Pancreas (tissue), 10 donors: ENCODE measurements around the gene CCDC50. TPM values are rescaled to one million over a fixed set of nuclear protein-coding genes. Genes with fewer than 3 reads are reported as not detected.

ENCODE experiments used
- ATAC-seq, 4 donors: fragments of 200-7000 bp; cut with Tn5 transposase; one replicate each; pipeline versions ENCODE4 v1.8.0 to v1.9.1; 2020; ENCODE audit warnings: mild to moderate bottlenecking in 4 of 4, moderate library complexity in 4 of 4
- DNase-seq, 6 donors: peaks; one replicate each; pipeline ENCODE4 v3.0.0-alpha.2; 2020
- FAIRE-seq: peaks from 2 replicates; lab custom pipeline; 2012; peaks lifted over from hg19 to GRCh38; lab: Jason Lieb, UNC
- H3K27ac ChIP-seq, 4 donors: fragments of 200-600 bp; sonication (generic); 1 replicate in 3 of 4; 2 replicates in 1 of 4; pipeline versions ENCODE4 v1.5.0 to v1.8.0; 2020
- H3K27me3 ChIP-seq, 4 donors: fragments of 200-600 bp; one replicate each; pipeline ENCODE4 v1.8.0; 2021
- H3K36me3 ChIP-seq, 3 donors: fragments of 200-600 bp; sonication (generic) in 1 of 3; one replicate each; pipeline versions ENCODE4 v1.5.0 to v1.8.0; 2020 to 2021
- H3K4me1 ChIP-seq, 3 donors: fragments of 200-600 bp; one replicate each; pipeline ENCODE4 v1.8.0; 2021
- H3K4me3 ChIP-seq, 4 donors: fragments of 200-600 bp; sonication (generic) in 2 of 4; one replicate each; pipeline versions ENCODE4 v1.5.0 to v1.8.0; 2020 to 2021
- H3K9me3 ChIP-seq, 4 donors: fragments of 200-600 bp; one replicate each; pipeline ENCODE4 v1.8.0; 2021
- WGBS, 2 donors: extraction: QIAGEN DNeasy Blood & Tissue Kit; methylation state at CpG; one replicate each; pipeline ENCODE4 v1.1.7; 2013; 5-methylcytosine and 5-hydroxymethylcytosine counted together
- intact Hi-C, 3 donors: fragments of 100-400 bp; cut with DNase I; formaldehyde crosslinking; loops; one replicate each; pipeline versions ENCODE4 v1.11.1 to v1.14.2; 2022
- polyA plus RNA-seq, 2 donors: library from polyadenylated mRNA; stranded (reverse); fragments of 200-250 nt; gene quantifications; one replicate each; pipeline ENCODE4 v1.2.3, GENCODE V29; 2013
- total RNA-seq, 6 donors: library from RNA; stranded (reverse); fragmentation: NEBNext Ultra II Directional in 4 of 6; extraction: Animal tissue kit (Norgen Biotek cat#: 25700) in 4 of 6; gene quantifications; one replicate each; pipeline versions ENCODE4 v1.2.1 to v1.2.4, GENCODE V29; 2021 to 2023
- TF ChIP-seq, protein P1 (sequence below), 4 donors: fragments of 200-600 bp; sonication (generic) in 3 of 4; IDR thresholded peaks; one replicate each; pipeline versions ENCODE4 v1.5.0 to v1.8.0; 2021; ENCODE audit warnings: antibody characterized with exemption in 4 of 4
- donor health status: healthy with polysubstance abuse.
- donor health status: DM: no; HTN: no; CAD: no; lungs with moderate emphysema.
- donor health status: DM: no; HTN: no; CAD: no.
- donor health status: control.
- donor health status: control.
- donor health status: Bipolar disorder and iron deficiency.
- donor health status: DM: yes; HTN: yes; CAD: no.
- donor health status: DM: no; HTN: no; CAD: no.
- donor health status: DM: no; HTN: no; CAD: no.
- donor health status: DM: yes; HTN: yes; CAD: no.

CCDC50 gene
- total and polyA plus RNA-seq, 8 donors = 24.5 to 44.4 (median 30.4) TPM

DNA sequence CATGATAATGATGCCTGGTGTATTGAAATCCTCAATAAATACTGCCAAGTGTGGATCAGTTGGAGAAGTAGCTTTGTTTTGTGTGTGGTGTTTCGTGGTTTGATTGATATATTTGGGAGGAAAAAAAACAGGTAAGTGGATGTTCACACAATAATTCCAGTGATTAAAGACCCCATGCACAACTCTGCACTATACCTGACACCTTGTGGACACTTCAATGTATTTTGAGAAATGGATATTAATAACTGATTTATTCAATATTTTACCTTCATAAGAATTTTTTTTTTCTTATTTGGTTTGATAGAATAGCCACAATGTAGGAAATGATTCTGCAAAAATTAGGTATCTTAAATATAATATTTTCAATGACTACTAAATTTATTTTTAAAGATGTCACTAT lies 69.4 kb downstream of the CCDC50 start:
- no peak for ATAC-seq
- no peak overlapping the region for H3K4me3 ChIP-seq
- no peaks in the 10 kb centered on the region for H3K36me3 ChIP-seq
- TF ChIP-seq, protein P1, sequence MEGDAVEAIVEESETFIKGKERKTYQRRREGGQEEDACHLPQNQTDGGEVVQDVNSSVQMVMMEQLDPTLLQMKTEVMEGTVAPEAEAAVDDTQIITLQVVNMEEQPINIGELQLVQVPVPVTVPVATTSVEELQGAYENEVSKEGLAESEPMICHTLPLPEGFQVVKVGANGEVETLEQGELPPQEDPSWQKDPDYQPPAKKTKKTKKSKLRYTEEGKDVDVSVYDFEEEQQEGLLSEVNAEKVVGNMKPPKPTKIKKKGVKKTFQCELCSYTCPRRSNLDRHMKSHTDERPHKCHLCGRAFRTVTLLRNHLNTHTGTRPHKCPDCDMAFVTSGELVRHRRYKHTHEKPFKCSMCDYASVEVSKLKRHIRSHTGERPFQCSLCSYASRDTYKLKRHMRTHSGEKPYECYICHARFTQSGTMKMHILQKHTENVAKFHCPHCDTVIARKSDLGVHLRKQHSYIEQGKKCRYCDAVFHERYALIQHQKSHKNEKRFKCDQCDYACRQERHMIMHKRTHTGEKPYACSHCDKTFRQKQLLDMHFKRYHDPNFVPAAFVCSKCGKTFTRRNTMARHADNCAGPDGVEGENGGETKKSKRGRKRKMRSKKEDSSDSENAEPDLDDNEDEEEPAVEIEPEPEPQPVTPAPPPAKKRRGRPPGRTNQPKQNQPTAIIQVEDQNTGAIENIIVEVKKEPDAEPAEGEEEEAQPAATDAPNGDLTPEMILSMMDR (IDR thresholded peaks at IDR 0.05) = no peak
- no peaks in the 10 kb centered on the region for H3K9me3 ChIP-seq
- no peak overlapping the region for H3K27ac ChIP-seq
- no peaks in the 10 kb centered on the region for H3K4me1 ChIP-seq
- DNase-seq = no peak
- FAIRE-seq = no peak
- intact Hi-C loops = no loop called here
- H3K27me3 ChIP-seq = no peaks in the 10 kb centered on the region
- WGBS, 2 donors = 92 to 94% methylated on average over 1 of the region's 1 CpG

DNA sequence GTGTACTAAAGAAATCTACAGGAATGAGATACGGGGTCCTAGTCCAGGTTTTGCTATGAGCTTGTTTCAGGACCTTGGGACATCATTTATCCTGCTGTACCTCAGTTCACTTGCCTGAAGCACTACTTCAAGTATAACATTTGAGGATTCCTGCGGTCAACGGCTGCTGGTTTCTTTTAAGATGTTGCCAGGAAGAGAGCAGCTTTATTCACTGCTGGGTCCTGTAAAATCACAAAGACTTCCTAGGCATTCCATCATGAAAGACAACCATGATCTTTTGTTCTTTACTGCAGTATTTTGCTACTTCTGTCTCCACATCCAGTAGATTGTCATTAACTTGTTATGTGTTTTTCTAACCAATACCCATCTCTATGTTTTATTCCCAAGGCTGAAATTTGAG lies 70.7 kb downstream of the CCDC50 start:
- Histone ChIP-seq H3K27me3 (no peaks in the 10 kb centered on the region), H3K36me3 (no peaks in the 10 kb centered on the region), H3K4me3 (no peak overlapping the region), H3K9me3 (no peaks in the 10 kb centered on the region), H3K4me1 (no peaks in the 10 kb centered on the region), H3K27ac (no peak overlapping the region)
- TF ChIP-seq, protein P1 (IDR thresholded peaks at IDR 0.05) = no peak
- ATAC-seq = no peak
- no peak for DNase-seq
- FAIRE-seq = no peak
- 93 to 94% methylated on average over 3 of the region's 3 CpGs for WGBS, 2 donors
- intact Hi-C loops = no loop called here

DNA sequence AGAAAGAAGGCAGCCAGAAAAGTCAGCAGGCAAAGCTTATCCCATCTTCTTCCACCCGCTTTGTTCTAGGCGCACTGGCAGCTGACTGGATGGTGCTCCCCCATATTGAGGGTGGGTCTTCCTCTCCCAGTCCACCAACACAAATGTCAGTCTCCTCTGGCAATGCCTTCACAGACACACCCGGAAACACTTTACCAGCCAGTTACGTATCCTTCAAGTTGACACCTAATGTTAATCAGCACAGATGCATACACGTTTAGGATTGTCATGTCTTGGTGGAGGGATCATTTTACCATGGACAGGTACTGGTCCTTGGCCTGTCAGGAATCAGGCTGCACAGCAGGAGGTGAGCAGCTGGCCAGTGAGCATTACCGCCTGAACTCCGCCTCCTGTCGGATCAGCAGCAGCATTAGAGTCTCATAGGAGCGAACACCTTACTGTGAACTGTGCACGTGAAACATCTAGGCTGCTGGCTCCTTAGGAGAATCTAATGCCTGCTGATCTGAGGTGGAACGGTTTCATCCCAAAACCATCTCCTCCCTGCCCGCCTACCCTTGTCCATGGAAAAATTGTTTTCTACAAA lies 72.7 kb downstream of the CCDC50 start:
- Histone ChIP-seq H3K27me3 (no peaks in the 10 kb centered on the region), H3K27ac (no peak overlapping the region), H3K4me1 (no peaks in the 10 kb centered on the region), H3K9me3 (no peaks in the 10 kb centered on the region), H3K36me3 (no peaks in the 10 kb centered on the region), H3K4me3 (no peak overlapping the region)
- no peak for FAIRE-seq
- intact Hi-C loops = no loop called here
- no peak for ATAC-seq
- no peak for DNase-seq
- WGBS, 2 donors = 82 to 86% methylated on average over 12 of the region's 12 CpGs
- TF ChIP-seq, protein P1 (IDR thresholded peaks at IDR 0.05) = no peak

DNA sequence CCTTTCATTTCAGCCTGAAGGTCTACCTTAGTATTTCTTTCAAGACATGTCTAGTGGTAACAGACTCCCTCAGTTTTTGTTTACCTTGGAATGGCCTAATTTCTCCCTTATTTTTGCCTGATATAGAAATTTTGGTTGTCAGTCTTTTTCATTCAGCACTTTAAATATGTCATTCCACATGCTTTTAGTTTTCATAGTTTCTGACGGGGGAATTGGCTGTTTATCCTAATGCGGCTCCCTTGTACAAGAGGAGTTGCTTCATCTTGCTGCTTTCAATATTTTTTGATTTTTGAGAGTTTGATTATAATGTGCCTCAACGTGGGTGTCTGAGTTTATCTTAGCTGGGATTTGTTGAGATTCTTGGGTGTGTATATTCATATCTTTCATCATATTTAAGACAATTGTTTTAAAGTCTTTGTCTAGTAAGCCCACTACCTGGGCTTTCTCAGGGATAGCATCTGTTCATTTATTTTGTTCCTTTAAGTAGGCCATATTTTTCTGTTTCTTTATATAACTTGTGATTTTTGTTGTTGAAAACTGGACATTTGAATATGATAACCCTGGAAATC lies 80.7 kb downstream of the CCDC50 start:
- no peak for DNase-seq
- TF ChIP-seq, protein P1 (IDR thresholded peaks at IDR 0.05) = no peak

DNA sequence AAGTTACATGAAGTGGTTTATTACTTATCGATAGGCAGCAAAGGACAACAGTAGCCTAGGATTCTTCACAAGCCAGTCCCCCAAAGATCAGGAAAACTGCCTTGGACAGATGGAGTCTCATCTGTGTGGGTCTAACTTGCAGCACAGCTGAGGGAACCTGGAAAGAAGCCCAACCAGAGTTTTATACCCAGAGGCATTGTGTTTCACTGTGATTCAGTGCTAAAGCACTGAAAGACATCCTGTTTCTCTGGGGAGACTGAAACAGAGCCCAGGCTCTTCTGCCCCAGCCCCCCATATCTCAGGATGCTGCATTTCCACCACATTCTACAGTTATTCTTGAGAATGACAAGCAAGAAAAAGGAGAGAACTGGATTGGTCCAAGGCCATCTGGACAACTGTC lies 83.6 kb downstream of the CCDC50 start:
- intact Hi-C loops = loop anchor here in 1 of 3 donors (10.0 kb wide), 1 partner anchor 392 kb away; no protein-coding TSS in a partner anchor
- FAIRE-seq (no peak), DNase-seq (no peak), ATAC-seq (no peak)
- H3K4me3 ChIP-seq = no peak overlapping the region
- no peaks in the 10 kb centered on the region for H3K4me1 ChIP-seq
- H3K36me3 ChIP-seq = no peaks in the 10 kb centered on the region
- H3K27ac ChIP-seq = no peak overlapping the region
- H3K9me3 ChIP-seq = peaks cover 0 to 4% (median 0%) of the 10 kb centered on the region in 4 donors
- no peaks in the 10 kb centered on the region for H3K27me3 ChIP-seq
- TF ChIP-seq, protein P1 (IDR thresholded peaks at IDR 0.05) = no peak
- WGBS, 2 donors = 79 to 81% methylated on average over 1 of the region's 1 CpG

More for the DNA sequence above, 80.7 kb downstream of the CCDC50 start:
- no peak for FAIRE-seq
- Histone ChIP-seq H3K27me3 (no peaks in the 10 kb centered on the region), H3K27ac (no peak overlapping the region), H3K4me3 (no peak overlapping the region), H3K36me3 (no peaks in the 10 kb centered on the region), H3K4me1 (no peaks in the 10 kb centered on the region), H3K9me3 (peaks cover 0 to 4% (median 0%) of the 10 kb centered on the region in 4 donors)
- no peak for ATAC-seq
- intact Hi-C loops = loop anchor here in 1 of 3 donors (10.0 kb wide), 1 partner anchor 395 kb away; no protein-coding TSS in a partner anchor
- WGBS, 2 donors = 78 to 87% methylated on average over 3 of the region's 3 CpGs
